Memory B cell (primary cell): Measurements from ENCODE around the gene MCF2L2.
A peak's percentile ranks its signal among the peaks of the same experiment; 100 is the strongest.

ENCODE experiments used
- ATAC-seq: fragments of 150-1000 bp; cut with Tn5 transposase; 2 replicates; pipeline ENCODE4 v1.10.0; 2021; ENCODE audit warnings: low read depth, mild to moderate bottlenecking, moderate library complexity
- DNase-seq, 2 donors: peaks; one replicate each; pipeline ENCODE4 v3.0.0; 2022; ENCODE audit warnings: low spot score in 2 of 2
- H3K27ac Mint-ChIP-seq: one replicate; pipeline ENCODE4 v1.8.0; 2022; ENCODE audit warnings: mild to moderate bottlenecking, moderate library complexity, mixed read lengths
- H3K27me3 Mint-ChIP-seq: one replicate; pipeline ENCODE4 v1.8.0; 2022; ENCODE audit warnings: mixed read lengths
- H3K36me3 Mint-ChIP-seq: one replicate; pipeline ENCODE4 v1.8.0; 2022; ENCODE audit warnings: mild to moderate bottlenecking, mixed read lengths
- H3K4me1 Mint-ChIP-seq: one replicate; pipeline ENCODE4 v1.8.0; 2022; ENCODE audit warnings: mixed read lengths
- H3K4me3 Mint-ChIP-seq: one replicate; pipeline ENCODE4 v1.8.0; 2022; ENCODE audit warnings: mild to moderate bottlenecking, moderate library complexity, mixed read lengths
- H3K9me3 Mint-ChIP-seq: one replicate; pipeline ENCODE4 v1.8.0; 2022; ENCODE audit warnings: mixed read lengths

The MCF2L2 gene

GRCh38 chr3:183269345-183269744 is 159.1 kb downstream of the MCF2L2 start:
- Mint-ChIP-seq H3K4me1 (no peaks in the 10 kb centered on the region), H3K27me3 (peaks cover 14% of the 10 kb centered on the region), H3K36me3 (no peaks in the 10 kb centered on the region), H3K27ac (no peak overlapping the region), H3K9me3 (no peaks in the 10 kb centered on the region), H3K4me3 (no peak overlapping the region)
- DNase-seq (no peak), ATAC-seq (no peak)

GRCh38 chr3:183268366-183268765 is 160.1 kb downstream of the MCF2L2 start:
- Mint-ChIP-seq H3K27me3 (peaks cover 13% of the 10 kb centered on the region), H3K4me3 (no peak overlapping the region), H3K27ac (no peak overlapping the region), H3K9me3 (no peaks in the 10 kb centered on the region), H3K36me3 (no peaks in the 10 kb centered on the region), H3K4me1 (no peaks in the 10 kb centered on the region)
- ATAC-seq (no peak), DNase-seq (no peak)

GRCh38 chr3:183267140-183267539 is 161.3 kb downstream of the MCF2L2 start:
- H3K4me1 Mint-ChIP-seq = no peaks in the 10 kb centered on the region
- no peak for DNase-seq
- H3K9me3 Mint-ChIP-seq = no peaks in the 10 kb centered on the region
- peaks cover 15% of the 10 kb centered on the region for H3K27me3 Mint-ChIP-seq
- no peak overlapping the region for H3K4me3 Mint-ChIP-seq
- no peak overlapping the region for H3K27ac Mint-ChIP-seq
- no peak for ATAC-seq
- H3K36me3 Mint-ChIP-seq = no peaks in the 10 kb centered on the region

- Mint-ChIP-seq H3K27ac (no peak overlapping the region), H3K9me3 (no peaks in the 10 kb centered on the region), H3K4me1 (no peaks in the 10 kb centered on the region), H3K4me3 (no peak overlapping the region), H3K27me3 (peaks cover 15% of the 10 kb centered on the region), H3K36me3 (no peaks in the 10 kb centered on the region)
- DNase-seq (no peak), ATAC-seq (no peak)
Observed at GRCh38 chr3:183266454-183266853, 162.0 kb downstream of the MCF2L2 start.

- ATAC-seq = no peak
- Mint-ChIP-seq H3K36me3 (no peaks in the 10 kb centered on the region), H3K9me3 (no peaks in the 10 kb centered on the region), H3K4me1 (no peaks in the 10 kb centered on the region), H3K27ac (no peak overlapping the region), H3K27me3 (peaks cover 15% of the 10 kb centered on the region), H3K4me3 (no peak overlapping the region)
- DNase-seq = no peak
Observed at GRCh38 chr3:183265834-183266417, 162.5 kb downstream of the MCF2L2 start.

- no peak for ATAC-seq
- no peaks in the 10 kb centered on the region for H3K36me3 Mint-ChIP-seq
- peaks cover 5% of the 10 kb centered on the region for H3K4me1 Mint-ChIP-seq
- peaks cover 15% of the 10 kb centered on the region for H3K27me3 Mint-ChIP-seq
- H3K9me3 Mint-ChIP-seq = no peaks in the 10 kb centered on the region
- H3K27ac Mint-ChIP-seq = no peak overlapping the region
- H3K4me3 Mint-ChIP-seq = no peak overlapping the region
- no peak for DNase-seq
Observed at GRCh38 chr3:183265157-183265642, 163.2 kb downstream of the MCF2L2 start.

GRCh38 chr3:183264268-183264667 is 164.2 kb downstream of the MCF2L2 start:
- H3K27me3 Mint-ChIP-seq = peaks cover 14% of the 10 kb centered on the region

GRCh38 chr3:183262875-183263378 is 165.5 kb downstream of the MCF2L2 start:
- Mint-ChIP-seq H3K9me3 (no peaks in the 10 kb centered on the region), H3K4me3 (no peak overlapping the region), H3K27me3 (peaks cover 14% of the 10 kb centered on the region), H3K4me1 (peaks cover 11% of the 10 kb centered on the region), H3K27ac (no peak overlapping the region), H3K36me3 (peaks cover 3% of the 10 kb centered on the region)
- ATAC-seq = no peak
- no peak for DNase-seq

More at GRCh38 chr3:183264268-183264667, 164.2 kb downstream of the MCF2L2 start:
- Mint-ChIP-seq H3K4me3 (no peak overlapping the region), H3K4me1 (peaks cover 11% of the 10 kb centered on the region), H3K27ac (no peak overlapping the region), H3K36me3 (no peaks in the 10 kb centered on the region), H3K9me3 (no peaks in the 10 kb centered on the region)
- DNase-seq (no peak), ATAC-seq (no peak)

- Mint-ChIP-seq H3K4me3 (no peak overlapping the region), H3K27ac (no peak overlapping the region)
- ATAC-seq = no peak
Observed at GRCh38 chr3:183261151-183261724, 167.2 kb downstream of the MCF2L2 start.

GRCh38 chr3:183260167-183260904 is 168.1 kb downstream of the MCF2L2 start:
- Mint-ChIP-seq H3K36me3 (peaks cover 3% of the 10 kb centered on the region), H3K4me3 (peak overlapping the region; percentile 31), H3K9me3 (no peaks in the 10 kb centered on the region), H3K4me1 (peaks cover 11% of the 10 kb centered on the region), H3K27me3 (peaks cover 20% of the 10 kb centered on the region), H3K27ac (peak overlapping the region; percentile 50)
- ATAC-seq (peak; percentile 91), DNase-seq (no peak)

More at GRCh38 chr3:183261151-183261724, 167.2 kb downstream of the MCF2L2 start:
- Mint-ChIP-seq H3K4me1 (peaks cover 11% of the 10 kb centered on the region), H3K27me3 (peaks cover 15% of the 10 kb centered on the region), H3K36me3 (peaks cover 3% of the 10 kb centered on the region), H3K9me3 (no peaks in the 10 kb centered on the region)
- no peak for DNase-seq

- peaks cover 25% of the 10 kb centered on the region for H3K27me3 Mint-ChIP-seq
- H3K9me3 Mint-ChIP-seq = no peaks in the 10 kb centered on the region
- peak overlapping the region; percentile 50 for H3K27ac Mint-ChIP-seq
- ATAC-seq = no peak
- H3K4me1 Mint-ChIP-seq = peaks cover 11% of the 10 kb centered on the region
- DNase-seq = no peak
- H3K36me3 Mint-ChIP-seq = peaks cover 3% of the 10 kb centered on the region
- H3K4me3 Mint-ChIP-seq = no peak overlapping the region
Observed at GRCh38 chr3:183259621-183260020, 168.8 kb downstream of the MCF2L2 start.

- Mint-ChIP-seq H3K27ac (no peak overlapping the region), H3K4me1 (peaks cover 11% of the 10 kb centered on the region), H3K9me3 (no peaks in the 10 kb centered on the region), H3K27me3 (peaks cover 25% of the 10 kb centered on the region), H3K36me3 (peaks cover 3% of the 10 kb centered on the region), H3K4me3 (no peak overlapping the region)
- ATAC-seq (no peak), DNase-seq (no peak)
Observed at GRCh38 chr3:183259087-183259486, 169.3 kb downstream of the MCF2L2 start.

GRCh38 chr3:183255348-183255730 is 173.1 kb downstream of the MCF2L2 start:
- ATAC-seq = no peak
- H3K27me3 Mint-ChIP-seq = peaks cover 27% of the 10 kb centered on the region
- H3K27ac Mint-ChIP-seq = no peak overlapping the region
- H3K4me1 Mint-ChIP-seq = peaks cover 10% of the 10 kb centered on the region
- no peak for DNase-seq
- peaks cover 3% of the 10 kb centered on the region for H3K36me3 Mint-ChIP-seq
- no peaks in the 10 kb centered on the region for H3K9me3 Mint-ChIP-seq
- H3K4me3 Mint-ChIP-seq = no peak overlapping the region
